HepG2 (cell line): Measurements from ENCODE around the gene CDHR4.
A peak's percentile ranks its signal among the peaks of the same experiment; 100 is the strongest.

Source experiments
- AGO2 ChIP-seq: fragments of 200-400 bp; formaldehyde crosslinking; optimal IDR thresholded peaks from 2 replicates; pipeline ENCODE3; 2017; ENCODE audit warnings: mild to moderate bottlenecking, low read depth, low read length, moderate library complexity
- ATF7 ChIP-seq, 2 experiments: fragments of 450-650 bp in 1 of 2; sonication (generic) in 1 of 2; formaldehyde crosslinking in 1 of 2; IDR thresholded peaks; 2 replicates each; pipeline versions ENCODE4 v1.4.0 to v1.6.1; 2016 to 2020; ENCODE audit warnings: antibody characterized with exemption in 1 of 2, mild to moderate bottlenecking in 1 of 2, missing genetic modification reagents in 1 of 2
- PHF8 ChIP-seq: sonication (generic); formaldehyde crosslinking; IDR thresholded peaks from 2 replicates; pipeline ENCODE4 v1.5.0; 2020; ENCODE audit warnings: missing genetic modification reagents
- PLRG1 ChIP-seq: fragments of 450-650 bp; conservative IDR thresholded peaks from 2 replicates; pipeline ENCODE4 v1.6.1; 2016
- TMF1 ChIP-seq: sonication (generic); formaldehyde crosslinking; IDR thresholded peaks from 2 replicates; pipeline ENCODE4 v1.8.1; 2022; ENCODE audit warnings: low read depth, missing genetic modification reagents
- USF2 ChIP-seq, 2 experiments: sonication (generic) in 1 of 2; formaldehyde crosslinking in 1 of 2; IDR thresholded peaks; 2 replicates each; pipeline versions ENCODE4 v1.5.1 to v1.6.1; 2011 to 2020; ENCODE audit warnings: borderline replicate concordance in 1 of 2, low read depth in 1 of 2, low read length in 1 of 2, mild to moderate bottlenecking in 1 of 2, missing genetic modification reagents in 1 of 2, moderate library complexity in 1 of 2
- ZFAT ChIP-seq: sonication (generic); formaldehyde crosslinking; conservative IDR thresholded peaks from 2 replicates; pipeline ENCODE4 v1.8.1; 2023; ENCODE audit warnings: missing genetic modification reagents, inconsistent platforms
- ZKSCAN1 ChIP-seq: fragments of 150-350 bp; IDR thresholded peaks from 2 replicates; pipeline ENCODE4 v1.6.1; 2014; ENCODE audit warnings: low read length
- ZNF331 ChIP-seq: sonication (generic); formaldehyde crosslinking; IDR thresholded peaks from 2 replicates; pipeline ENCODE4 v1.4.0; 2020; ENCODE audit warnings: missing genetic modification reagents
- ZNF335 ChIP-seq: sonication (generic); formaldehyde crosslinking; IDR thresholded peaks from 2 replicates; pipeline ENCODE4 v1.4.0; 2020; ENCODE audit warnings: missing genetic modification reagents
- ZNF431 ChIP-seq: sonication (generic); formaldehyde crosslinking; IDR thresholded peaks from 2 replicates; pipeline ENCODE4 v1.9.0; 2022; ENCODE audit warnings: missing genetic modification reagents, low read depth, mild to moderate bottlenecking, borderline replicate concordance
- ZNF629 ChIP-seq: sonication (generic); formaldehyde crosslinking; conservative IDR thresholded peaks from 2 replicates; pipeline ENCODE4 v1.5.0; 2020; ENCODE audit warnings: missing genetic modification reagents
- ZNF850 ChIP-seq: sonication (generic); formaldehyde crosslinking; conservative IDR thresholded peaks from 2 replicates; pipeline ENCODE4 v1.9.0; 2021; ENCODE audit warnings: mild to moderate bottlenecking, missing genetic modification reagents
- TF ChIP-seq, protein P1 (sequence below): sonication (generic); formaldehyde crosslinking; IDR thresholded peaks from 2 replicates; pipeline ENCODE4 v1.8.0; 2022; ENCODE audit warnings: missing genetic modification reagents, mild to moderate bottlenecking, moderate library complexity, borderline replicate concordance

GRCh38 chr3:49813497-49814174 is 14.0 kb upstream of the CDHR4 start, which contains the start of gene UBA7:
- TF ChIP-seq ATF7 (IDR thresholded peaks at IDR 0.05) = no peak
- TF ChIP-seq ATF7 (CRISPR knock-in tag; IDR thresholded peaks at IDR 0.05) = no peak
- TF ChIP-seq ZNF431 (CRISPR knock-in tag) = no peak
- no peak for TF ChIP-seq USF2 (IDR thresholded peaks at IDR 0.05; ENCODE audit: low read depth, low read length)
- TF ChIP-seq USF2 (CRISPR knock-in tag; IDR thresholded peaks at IDR 0.05; ENCODE audit: borderline replicate concordance) = no peak
- no peak for TF ChIP-seq ZFAT (CRISPR knock-in tag)
- TF ChIP-seq TMF1 (CRISPR knock-in tag) = no peak
- TF ChIP-seq ZNF335 (CRISPR knock-in tag) = no peak
- TF ChIP-seq ZNF850 (CRISPR knock-in tag) = no peak
- TF ChIP-seq ZNF629 (CRISPR knock-in tag) = no peak
- no peak for TF ChIP-seq ZKSCAN1
- no peak for TF ChIP-seq AGO2
- TF ChIP-seq PLRG1 = no peak
- TF ChIP-seq, protein P1, sequence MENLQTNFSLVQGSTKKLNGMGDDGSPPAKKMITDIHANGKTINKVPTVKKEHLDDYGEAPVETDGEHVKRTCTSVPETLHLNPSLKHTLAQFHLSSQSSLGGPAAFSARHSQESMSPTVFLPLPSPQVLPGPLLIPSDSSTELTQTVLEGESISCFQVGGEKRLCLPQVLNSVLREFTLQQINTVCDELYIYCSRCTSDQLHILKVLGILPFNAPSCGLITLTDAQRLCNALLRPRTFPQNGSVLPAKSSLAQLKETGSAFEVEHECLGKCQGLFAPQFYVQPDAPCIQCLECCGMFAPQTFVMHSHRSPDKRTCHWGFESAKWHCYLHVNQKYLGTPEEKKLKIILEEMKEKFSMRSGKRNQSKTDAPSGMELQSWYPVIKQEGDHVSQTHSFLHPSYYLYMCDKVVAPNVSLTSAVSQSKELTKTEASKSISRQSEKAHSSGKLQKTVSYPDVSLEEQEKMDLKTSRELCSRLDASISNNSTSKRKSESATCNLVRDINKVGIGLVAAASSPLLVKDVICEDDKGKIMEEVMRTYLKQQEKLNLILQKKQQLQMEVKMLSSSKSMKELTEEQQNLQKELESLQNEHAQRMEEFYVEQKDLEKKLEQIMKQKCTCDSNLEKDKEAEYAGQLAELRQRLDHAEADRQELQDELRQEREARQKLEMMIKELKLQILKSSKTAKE = no peak
- TF ChIP-seq ZNF331 (CRISPR knock-in tag) = no peak
- peak; percentile 60 for TF ChIP-seq PHF8 (CRISPR knock-in tag)
